ENCODE measurements around the gene CSNK1A1L.

GRCh38 chr13:37149380-37149779, 43.9 kb upstream of the CSNK1A1L start:
- TF ChIP-seq EZH2phosphoT487 (conservative IDR thresholded peaks at IDR 0.05; ENCODE audit: low read length): no peak
- no peak for TF ChIP-seq CTCF (IDR thresholded peaks at IDR 0.05; ENCODE audit: insufficient read depth, low read length, poor library complexity, severe bottlenecking)
